ENCODE results near the gene USP25. TPM values are rescaled to one million over a fixed set of nuclear protein-coding genes. Genes with fewer than 3 reads are reported as not detected.

Gene USP25
- total RNA-seq, 4 donors from 2014 or later = 32.3 to 44.3 (median 33.4) TPM

DNA sequence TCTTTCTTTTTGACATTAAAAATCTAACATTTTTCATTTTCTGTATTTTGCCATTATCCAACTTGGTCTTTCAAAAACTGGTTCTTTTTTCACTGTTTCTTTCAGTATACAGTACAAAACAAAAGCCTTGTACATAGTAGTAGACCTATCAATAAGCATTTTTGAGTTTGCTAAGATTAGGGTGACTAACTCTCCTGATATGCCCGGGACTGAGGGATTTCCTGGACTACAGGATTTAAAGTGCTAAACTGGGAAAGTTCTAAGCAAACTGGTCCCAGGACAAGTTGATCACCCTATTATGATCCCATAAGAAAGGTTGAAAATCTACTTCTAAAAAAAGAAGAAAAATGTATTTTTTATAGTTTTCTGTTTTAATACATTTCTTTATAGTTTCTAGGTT is 120.9 kb downstream of the USP25 start:
- no peak for DNase-seq (ENCODE audit: low spot score in 2 of 2)
- H3K36me3 ChIP-seq = peaks cover 12% of the 10 kb centered on the region
- TF ChIP-seq POLR2AphosphoS5 (IDR thresholded peaks at IDR 0.05) (no peak), POLR2A (IDR thresholded peaks at IDR 0.05) (no peak), EP300 (IDR thresholded peaks at IDR 0.05) (no peak), CTCF (IDR thresholded peaks at IDR 0.05) (no peak)
- H3K4me1 ChIP-seq = no peaks in the 10 kb centered on the region
- no peak overlapping the region for H3K4me3 ChIP-seq
- H3K9me3 ChIP-seq = no peaks in the 10 kb centered on the region
- H3K27ac ChIP-seq = no peak overlapping the region
- H3K27me3 ChIP-seq = no peaks in the 10 kb centered on the region
- 73% methylated on average over 1 of the region's 1 CpG for WGBS

GRCh38 chr21:15852146-15852545 is 122.4 kb downstream of the USP25 start:
- Histone ChIP-seq H3K4me1 (no peaks in the 10 kb centered on the region), H3K36me3 (peaks cover 13% of the 10 kb centered on the region), H3K4me3 (no peak overlapping the region), H3K27me3 (no peaks in the 10 kb centered on the region), H3K9me3 (no peaks in the 10 kb centered on the region), H3K27ac (no peak overlapping the region)
- TF ChIP-seq POLR2AphosphoS5 (IDR thresholded peaks at IDR 0.05) (no peak), POLR2A (IDR thresholded peaks at IDR 0.05) (no peak), EP300 (IDR thresholded peaks at IDR 0.05) (no peak), CTCF (IDR thresholded peaks at IDR 0.05) (no peak)
- DNase-seq (ENCODE audit: low spot score in 2 of 2) = no peak
- 90% methylated on average over 3 of the region's 3 CpGs for WGBS

GRCh38 chr21:15853126-15853525 is 123.3 kb downstream of the USP25 start:
- TF ChIP-seq POLR2A (IDR thresholded peaks at IDR 0.05) = no peak
- no peak for TF ChIP-seq POLR2AphosphoS5 (IDR thresholded peaks at IDR 0.05)
- no peak for TF ChIP-seq CTCF (IDR thresholded peaks at IDR 0.05)
- TF ChIP-seq EP300 (IDR thresholded peaks at IDR 0.05) = no peak
- Histone ChIP-seq H3K4me3 (no peak overlapping the region), H3K9me3 (no peaks in the 10 kb centered on the region), H3K27me3 (no peaks in the 10 kb centered on the region), H3K36me3 (peaks cover 13% of the 10 kb centered on the region), H3K27ac (no peak overlapping the region), H3K4me1 (no peaks in the 10 kb centered on the region)
- no peak for DNase-seq (ENCODE audit: low spot score in 2 of 2)
- WGBS = 94% methylated on average over 3 of the region's 3 CpGs

- DNase-seq (ENCODE audit: low spot score in 2 of 2) = no peak
- Histone ChIP-seq H3K27ac (no peak overlapping the region), H3K4me3 (no peak overlapping the region), H3K4me1 (no peaks in the 10 kb centered on the region), H3K9me3 (no peaks in the 10 kb centered on the region), H3K27me3 (no peaks in the 10 kb centered on the region), H3K36me3 (peaks cover 13% of the 10 kb centered on the region)
- no peak for TF ChIP-seq POLR2A (IDR thresholded peaks at IDR 0.05)
- WGBS = 79% methylated on average over 1 of the region's 1 CpG
Measured at GRCh38 chr21:15856813-15857212, 127.0 kb downstream of the USP25 start.

GRCh38 chr21:15857740-15858139 is 128.0 kb downstream of the USP25 start:
- TF ChIP-seq POLR2A (IDR thresholded peaks at IDR 0.05) (no peak), EP300 (IDR thresholded peaks at IDR 0.05) (no peak), CTCF (IDR thresholded peaks at IDR 0.05) (no peak), POLR2AphosphoS5 (IDR thresholded peaks at IDR 0.05) (no peak)
- WGBS = 49% methylated on average over 2 of the region's 2 CpGs
- Histone ChIP-seq H3K9me3 (no peaks in the 10 kb centered on the region), H3K27ac (no peak overlapping the region), H3K27me3 (no peaks in the 10 kb centered on the region), H3K36me3 (peaks cover 13% of the 10 kb centered on the region), H3K4me1 (no peaks in the 10 kb centered on the region), H3K4me3 (no peak overlapping the region)
- no peak for DNase-seq (ENCODE audit: low spot score in 2 of 2)

DNA sequence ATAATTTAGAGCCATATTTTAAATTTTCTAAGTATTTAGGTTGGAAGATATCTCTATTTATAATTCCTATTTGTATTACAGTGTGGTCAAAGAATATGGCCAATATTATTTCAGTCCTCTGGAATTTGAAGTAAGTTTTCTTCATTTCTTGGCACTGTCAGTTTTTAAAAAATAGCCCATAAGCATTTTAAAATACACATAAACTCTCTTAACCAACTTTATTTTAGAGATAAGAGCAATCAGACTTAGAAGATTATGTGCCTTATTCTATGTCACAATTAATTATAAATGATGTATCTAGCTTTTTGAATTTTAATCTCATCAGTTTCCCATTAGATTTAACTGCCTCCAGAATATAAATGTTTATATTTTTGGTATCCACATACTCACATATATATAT is 130.8 kb downstream of the USP25 start:
- Histone ChIP-seq H3K9me3 (no peaks in the 10 kb centered on the region), H3K27me3 (no peaks in the 10 kb centered on the region), H3K27ac (no peak overlapping the region), H3K4me3 (no peak overlapping the region), H3K4me1 (no peaks in the 10 kb centered on the region), H3K36me3 (peaks cover 7% of the 10 kb centered on the region)
- DNase-seq (ENCODE audit: low spot score in 2 of 2) = no peak
- TF ChIP-seq POLR2AphosphoS5 (IDR thresholded peaks at IDR 0.05) (no peak), POLR2A (IDR thresholded peaks at IDR 0.05) (no peak), CTCF (IDR thresholded peaks at IDR 0.05) (no peak), EP300 (IDR thresholded peaks at IDR 0.05) (no peak)

Measured in suprapubic skin (tissue), 4 donors.